Breast epithelium (tissue), 4 donors: Measurements from ENCODE around the gene OAS2. TPM values are rescaled to one million over a fixed set of nuclear protein-coding genes. Genes with fewer than 3 reads are reported as not detected.

Experiments used
- DNase-seq, 2 donors: peaks; one replicate each; pipeline ENCODE4 v3.0.0-alpha.2; 2019; ENCODE audit warnings: low spot score in 2 of 2
- H3K27ac ChIP-seq, 2 donors: fragments of 200-600 bp; sonication (generic) in 1 of 2; one replicate each; pipeline ENCODE4 v1.5.1; 2016 to 2019; ENCODE audit warnings: mild to moderate bottlenecking in 1 of 2
- H3K27me3 ChIP-seq, 2 donors: fragments of 200-600 bp; sonication (generic) in 1 of 2; one replicate each; pipeline versions ENCODE4 v1.5.1 to v1.6.0; 2017 to 2019; ENCODE audit warnings: control low read depth in 1 of 2, mild to moderate bottlenecking in 1 of 2
- H3K36me3 ChIP-seq: fragments of 200-600 bp; one replicate; pipeline ENCODE4 v1.5.1; 2019
- H3K4me1 ChIP-seq, 2 donors: fragments of 200-600 bp; sonication (generic); one replicate each; pipeline ENCODE4 v1.5.1; 2016 to 2019; ENCODE audit warnings: control low read depth in 1 of 2
- H3K4me3 ChIP-seq, 3 donors: fragments of 200-600 bp; sonication (generic); 1 replicate in 2 of 3; 2 replicates in 1 of 3; pipeline ENCODE4 v1.5.1; 2016 to 2019; ENCODE audit warnings: mild to moderate bottlenecking in 3 of 3, moderate library complexity in 2 of 3
- H3K9me3 ChIP-seq, 2 donors: fragments of 200-600 bp; sonication (generic) in 1 of 2; one replicate each; pipeline ENCODE4 v1.5.1; 2016 to 2019; ENCODE audit warnings: control low read depth in 1 of 2
- POLR2A ChIP-seq: fragments of 450-650 bp; IDR thresholded peaks from one replicate; pipeline ENCODE4 v1.6.1; 2016; ENCODE audit warnings: antibody characterized with exemption, mild to moderate bottlenecking, moderate library complexity
- POLR2AphosphoS5 ChIP-seq, 3 donors: sonication (generic); formaldehyde crosslinking; IDR thresholded peaks; one replicate each; pipeline ENCODE4 v1.6.1; 2017; ENCODE audit warnings: antibody characterized with exemption in 3 of 3
- intact Hi-C: fragments of 100-400 bp; cut with DNase I; formaldehyde crosslinking; loops from one replicate; pipeline ENCODE4 v1.15.1; 2023; ENCODE audit warnings: low total_unique reads
- total RNA-seq, 3 donors: library from RNA; depleted of rRNA; stranded (reverse); fragments of >200 nt; gene quantifications; one replicate each; pipeline ENCODE4 v1.1.0, GENCODE V29; 2016
- TF ChIP-seq, protein P1 (sequence below), 3 donors: fragments of 450-650 bp; IDR thresholded peaks; one replicate each; pipeline ENCODE4 v1.5.1; 2016 to 2017; ENCODE audit warnings: antibody characterized with exemption in 3 of 3, mild to moderate bottlenecking in 3 of 3, moderate library complexity in 3 of 3

The OAS2 gene
- total RNA-seq, 3 donors from 2014 or later = 6.2 to 9.5 (median 7.9) TPM

DNA sequence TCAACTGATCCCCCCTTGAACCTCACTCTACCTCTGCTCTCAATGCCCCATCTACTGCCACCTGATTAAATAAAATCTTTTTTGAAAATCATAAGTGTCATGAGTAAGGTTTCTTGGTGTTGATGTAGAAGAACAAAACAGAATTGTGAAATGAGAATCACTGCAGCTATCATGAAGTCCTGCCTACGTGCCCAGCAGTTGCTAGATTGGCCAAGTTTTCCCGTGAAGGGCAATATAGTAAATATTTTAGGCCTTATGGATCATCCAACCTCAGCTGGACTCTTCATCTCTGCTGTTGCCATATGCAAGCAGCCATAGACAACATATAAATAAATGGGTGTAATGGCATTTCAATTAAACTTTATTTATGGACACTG, 45.2 kb upstream of the OAS2 start:
- TF ChIP-seq POLR2A = no peak
- TF ChIP-seq, protein P1, sequence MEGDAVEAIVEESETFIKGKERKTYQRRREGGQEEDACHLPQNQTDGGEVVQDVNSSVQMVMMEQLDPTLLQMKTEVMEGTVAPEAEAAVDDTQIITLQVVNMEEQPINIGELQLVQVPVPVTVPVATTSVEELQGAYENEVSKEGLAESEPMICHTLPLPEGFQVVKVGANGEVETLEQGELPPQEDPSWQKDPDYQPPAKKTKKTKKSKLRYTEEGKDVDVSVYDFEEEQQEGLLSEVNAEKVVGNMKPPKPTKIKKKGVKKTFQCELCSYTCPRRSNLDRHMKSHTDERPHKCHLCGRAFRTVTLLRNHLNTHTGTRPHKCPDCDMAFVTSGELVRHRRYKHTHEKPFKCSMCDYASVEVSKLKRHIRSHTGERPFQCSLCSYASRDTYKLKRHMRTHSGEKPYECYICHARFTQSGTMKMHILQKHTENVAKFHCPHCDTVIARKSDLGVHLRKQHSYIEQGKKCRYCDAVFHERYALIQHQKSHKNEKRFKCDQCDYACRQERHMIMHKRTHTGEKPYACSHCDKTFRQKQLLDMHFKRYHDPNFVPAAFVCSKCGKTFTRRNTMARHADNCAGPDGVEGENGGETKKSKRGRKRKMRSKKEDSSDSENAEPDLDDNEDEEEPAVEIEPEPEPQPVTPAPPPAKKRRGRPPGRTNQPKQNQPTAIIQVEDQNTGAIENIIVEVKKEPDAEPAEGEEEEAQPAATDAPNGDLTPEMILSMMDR (IDR thresholded peaks at IDR 0.05) = no peak
- Histone ChIP-seq H3K36me3 (no peaks in the 10 kb centered on the region), H3K27me3 (no peaks in the 10 kb centered on the region), H3K9me3 (no peaks in the 10 kb centered on the region), H3K27ac (no peak overlapping the region), H3K4me3 (no peak overlapping the region), H3K4me1 (no peaks in the 10 kb centered on the region)
- DNase-seq = no peak
- intact Hi-C loops = no loop called here

DNA sequence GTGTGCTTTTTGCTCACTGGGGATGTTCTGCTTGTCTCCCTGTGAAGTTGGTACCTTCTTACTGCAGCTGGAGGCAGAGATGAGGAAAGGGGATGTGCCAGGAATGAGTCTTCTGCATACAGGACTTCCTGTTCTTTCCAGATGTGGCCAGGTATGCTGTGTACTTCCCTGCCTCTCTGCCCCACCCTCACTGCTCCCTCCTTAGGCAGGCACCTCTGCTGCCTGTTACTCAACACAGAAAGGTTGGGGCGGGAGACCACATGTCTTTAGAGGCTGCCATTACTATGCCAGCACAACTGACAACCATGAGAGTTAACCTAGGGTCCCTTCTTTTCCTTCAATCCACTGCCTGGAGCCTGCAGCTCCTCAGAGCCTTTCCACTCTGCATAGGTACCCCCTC, 42.1 kb upstream of the OAS2 start:
- H3K9me3 ChIP-seq = no peaks in the 10 kb centered on the region
- H3K27me3 ChIP-seq = no peaks in the 10 kb centered on the region
- H3K36me3 ChIP-seq = no peaks in the 10 kb centered on the region
- intact Hi-C loops = no loop called here
- no peak overlapping the region for H3K4me3 ChIP-seq
- TF ChIP-seq POLR2AphosphoS5 (IDR thresholded peaks at IDR 0.05) = no peak
- TF ChIP-seq, protein P1 (IDR thresholded peaks at IDR 0.05) = no peak
- TF ChIP-seq POLR2A = no peak
- DNase-seq = no peak
- H3K4me1 ChIP-seq = peaks cover 0 to 8% of the 10 kb centered on the region in 2 donors
- peak overlapping the region in 1 of 2 donors; percentile 25 for H3K27ac ChIP-seq

DNA sequence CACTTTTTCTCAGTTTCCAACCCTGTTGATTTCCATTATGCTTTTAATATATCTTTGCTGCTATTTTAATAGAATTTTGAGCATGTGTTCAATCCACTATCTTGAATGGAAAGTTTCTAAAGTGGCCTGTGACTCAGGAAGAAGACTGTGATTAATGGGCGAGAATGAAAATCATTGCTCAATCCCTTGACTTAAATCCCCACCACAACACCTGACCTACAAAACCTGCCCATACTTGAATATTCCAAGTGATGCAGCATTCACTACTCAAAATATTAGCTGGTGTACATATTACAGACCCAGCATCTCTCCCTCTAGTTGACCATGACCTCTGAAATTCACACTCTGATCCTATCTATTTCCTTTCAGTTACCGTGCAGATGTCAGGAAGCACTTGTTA, 41.4 kb upstream of the OAS2 start:
- Histone ChIP-seq H3K27ac (peak overlapping the region; percentile 34 to 77), H3K9me3 (no peaks in the 10 kb centered on the region), H3K27me3 (no peaks in the 10 kb centered on the region), H3K4me1 (peaks cover 0 to 8% of the 10 kb centered on the region in 2 donors), H3K4me3 (no peak overlapping the region), H3K36me3 (no peaks in the 10 kb centered on the region)
- no peak for DNase-seq
- TF ChIP-seq, protein P1 (IDR thresholded peaks at IDR 0.05) = no peak
- TF ChIP-seq POLR2A (no peak), POLR2AphosphoS5 (IDR thresholded peaks at IDR 0.05) (no peak)
- intact Hi-C loops = no loop called here

DNA sequence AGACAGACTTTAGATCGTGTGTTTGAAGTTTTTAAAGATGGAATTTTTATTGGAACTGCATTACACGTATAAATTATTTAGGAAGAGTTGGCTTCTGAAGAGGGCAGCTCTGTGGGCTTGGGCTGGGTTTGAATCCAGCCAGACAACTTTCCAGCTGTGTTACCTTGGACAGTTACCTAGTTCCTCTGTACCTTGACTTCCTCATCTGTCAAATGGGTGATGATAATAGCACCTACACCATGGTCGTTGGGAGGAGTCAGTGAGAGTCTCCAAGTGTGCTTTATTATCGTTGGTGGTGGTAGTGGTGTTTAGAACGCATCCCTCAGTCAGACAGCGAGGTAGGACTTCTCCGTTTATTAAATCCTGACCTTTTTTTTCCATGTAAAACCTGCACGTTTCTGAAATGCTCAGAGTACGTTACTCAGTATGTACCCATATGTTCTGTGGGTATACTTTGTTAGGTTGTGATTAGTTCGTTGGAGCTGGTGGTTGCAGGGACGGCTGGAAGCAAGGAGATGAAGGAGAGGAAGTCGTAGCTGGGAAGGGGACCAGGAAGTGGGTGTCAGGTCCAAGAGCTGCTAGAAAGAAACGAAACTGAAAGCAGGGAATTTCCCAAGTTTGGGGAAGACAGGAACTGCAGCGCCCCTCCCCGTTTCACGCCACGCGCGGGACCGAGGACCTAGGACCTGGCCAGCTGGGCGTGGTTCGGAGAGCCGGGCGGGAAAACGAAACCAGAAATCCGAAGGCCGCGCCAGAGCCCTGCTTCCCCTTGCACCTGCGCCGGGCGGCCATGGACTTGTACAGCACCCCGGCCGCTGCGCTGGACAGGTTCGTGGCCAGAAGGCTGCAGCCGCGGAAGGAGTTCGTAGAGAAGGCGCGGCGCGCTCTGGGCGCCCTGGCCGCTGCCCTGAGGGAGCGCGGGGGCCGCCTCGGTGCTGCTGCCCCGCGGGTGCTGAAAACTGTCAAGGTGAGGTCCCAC, 40.3 kb upstream of the OAS2 start, which contains the start of gene OAS3:
Gene OAS3, plus strand, starts transcription at position 734 of the 979 bp plus-strand sequence. Its CDS starts 57 bp downstream, at position 791.
- Histone ChIP-seq H3K4me3 (peak within 1 kb of the TSS; percentile 64 to 89 (median 73)), H3K4me1 (peaks cover 0 to 8% of the 10 kb centered on the region in 2 donors), H3K27me3 (no peaks in the 10 kb centered on the region), H3K36me3 (no peaks in the 10 kb centered on the region), H3K27ac (peak within 1 kb of the TSS; percentile 77), H3K9me3 (no peaks in the 10 kb centered on the region)
- intact Hi-C loops = no loop called here
- TF ChIP-seq, protein P1 (IDR thresholded peaks at IDR 0.05) = no peak
- TF ChIP-seq POLR2AphosphoS5 (IDR thresholded peaks at IDR 0.05) = peak; percentile 20 to 59 (median 59)
- TF ChIP-seq POLR2A = no peak
- peak; percentile 83 to 88 for DNase-seq

DNA sequence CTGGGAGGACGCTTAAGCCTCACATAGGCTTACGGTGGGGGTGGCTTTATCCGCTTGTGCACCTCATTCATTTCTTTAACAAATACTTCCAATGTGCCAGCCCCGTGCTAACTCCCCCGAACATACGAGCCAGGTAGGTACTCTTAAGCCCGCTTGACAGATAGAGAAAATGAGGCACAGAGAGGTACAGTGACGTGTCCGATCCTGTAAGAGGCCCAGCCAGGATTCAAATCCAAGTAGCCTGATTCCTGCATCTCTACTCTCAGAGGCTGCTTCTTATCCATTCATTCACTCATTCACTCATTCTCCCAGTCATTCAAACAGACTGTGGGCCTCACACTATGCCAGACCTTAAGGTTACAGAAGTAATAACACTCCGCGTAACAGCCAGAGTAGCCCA, 39.6 kb upstream of the OAS2 start:
- Histone ChIP-seq H3K27ac (peak overlapping the region; percentile 77), H3K4me3 (peak overlapping the region; percentile 64 to 89 (median 73))

More for the DNA sequence above, 39.6 kb upstream of the OAS2 start:
- DNase-seq = no peak
- H3K9me3 ChIP-seq = no peaks in the 10 kb centered on the region
- intact Hi-C loops = no loop called here
- TF ChIP-seq, protein P1 (IDR thresholded peaks at IDR 0.05) = no peak
- TF ChIP-seq POLR2AphosphoS5 (IDR thresholded peaks at IDR 0.05) (no peak), POLR2A (no peak)
- H3K27me3 ChIP-seq = no peaks in the 10 kb centered on the region
- no peaks in the 10 kb centered on the region for H3K36me3 ChIP-seq
- peaks cover 0 to 8% of the 10 kb centered on the region in 2 donors for H3K4me1 ChIP-seq
